KMS-11 (cell line): ENCODE data around the gene PDS5A.

Experiments
- H2AFZ ChIP-seq: fragments of 200-600 bp; sonication (generic); 2 replicates; pipeline ENCODE4 v1.6.1; 2016; ENCODE audit warnings: antibody characterized with exemption, mixed run types, low read depth
- H3K27ac ChIP-seq: fragments of 200-600 bp; sonication (generic); 2 replicates; pipeline ENCODE4 v1.6.1; 2016; ENCODE audit warnings: mild to moderate bottlenecking, mixed run types
- H3K27me3 ChIP-seq: fragments of 200-600 bp; sonication (generic); 2 replicates; pipeline ENCODE4 v1.6.1; 2017; ENCODE audit warnings: mild to moderate bottlenecking, low read depth, mixed run types, moderate library complexity; ENCODE audit not compliant: insufficient read depth
- H3K36me3 ChIP-seq: fragments of 200-600 bp; sonication (generic); 2 replicates; pipeline ENCODE4 v1.6.1; 2017; ENCODE audit warnings: mild to moderate bottlenecking, mixed run types; ENCODE audit not compliant: insufficient read depth
- H3K4me1 ChIP-seq: fragments of 200-600 bp; sonication (generic); 2 replicates; pipeline ENCODE4 v1.6.1; 2016; ENCODE audit warnings: mild to moderate bottlenecking, low read depth, mixed run types; ENCODE audit not compliant: poor library complexity, severe bottlenecking
- H3K4me2 ChIP-seq: fragments of 200-600 bp; sonication (generic); 2 replicates; pipeline ENCODE4 v1.7.0; 2016; ENCODE audit warnings: mild to moderate bottlenecking, mixed run types
- H3K4me3 ChIP-seq: fragments of 200-600 bp; sonication (generic); IDR thresholded peaks from 2 replicates; pipeline ENCODE4 v1.6.1; 2017; ENCODE audit warnings: low read depth, low read length, mixed read lengths; ENCODE audit not compliant: insufficient read depth
- H3K79me2 ChIP-seq: fragments of 200-600 bp; sonication (generic); 2 replicates; pipeline ENCODE4 v1.6.1; 2016; ENCODE audit warnings: low read depth, mixed run types; ENCODE audit not compliant: insufficient read depth
- H3K9ac ChIP-seq: fragments of 200-600 bp; sonication (generic); 2 replicates; pipeline ENCODE4 v1.6.1; 2016; ENCODE audit warnings: mild to moderate bottlenecking, mixed run types
- H4K20me1 ChIP-seq: fragments of 200-600 bp; sonication (generic); 2 replicates; pipeline ENCODE4 v1.6.1; 2016; ENCODE audit warnings: mild to moderate bottlenecking, mixed run types; ENCODE audit not compliant: insufficient read depth
- TF ChIP-seq, protein P1 (sequence below): fragments of 200-600 bp; sonication (generic); conservative IDR thresholded peaks from 2 replicates; pipeline ENCODE4 v1.6.1; 2017; ENCODE audit warnings: low read depth, mild to moderate bottlenecking, antibody characterized with exemption, low read length, moderate library complexity, mixed read lengths

The PDS5A gene

GRCh38 chr4:39823191-39823590 lies 154.5 kb downstream of the PDS5A start:
- Histone ChIP-seq H3K4me3 (no peak overlapping the region), H3K27ac (no peak overlapping the region), H3K27me3 (no peaks in the 10 kb centered on the region), H3K9ac (no peak overlapping the region), H3K36me3 (no peaks in the 10 kb centered on the region), H3K4me2 (no peak overlapping the region), H3K79me2 (no peaks in the 10 kb centered on the region), H2AFZ (no peak overlapping the region), H3K4me1 (no peaks in the 10 kb centered on the region), H4K20me1 (no peaks in the 10 kb centered on the region)
- TF ChIP-seq, protein P1, sequence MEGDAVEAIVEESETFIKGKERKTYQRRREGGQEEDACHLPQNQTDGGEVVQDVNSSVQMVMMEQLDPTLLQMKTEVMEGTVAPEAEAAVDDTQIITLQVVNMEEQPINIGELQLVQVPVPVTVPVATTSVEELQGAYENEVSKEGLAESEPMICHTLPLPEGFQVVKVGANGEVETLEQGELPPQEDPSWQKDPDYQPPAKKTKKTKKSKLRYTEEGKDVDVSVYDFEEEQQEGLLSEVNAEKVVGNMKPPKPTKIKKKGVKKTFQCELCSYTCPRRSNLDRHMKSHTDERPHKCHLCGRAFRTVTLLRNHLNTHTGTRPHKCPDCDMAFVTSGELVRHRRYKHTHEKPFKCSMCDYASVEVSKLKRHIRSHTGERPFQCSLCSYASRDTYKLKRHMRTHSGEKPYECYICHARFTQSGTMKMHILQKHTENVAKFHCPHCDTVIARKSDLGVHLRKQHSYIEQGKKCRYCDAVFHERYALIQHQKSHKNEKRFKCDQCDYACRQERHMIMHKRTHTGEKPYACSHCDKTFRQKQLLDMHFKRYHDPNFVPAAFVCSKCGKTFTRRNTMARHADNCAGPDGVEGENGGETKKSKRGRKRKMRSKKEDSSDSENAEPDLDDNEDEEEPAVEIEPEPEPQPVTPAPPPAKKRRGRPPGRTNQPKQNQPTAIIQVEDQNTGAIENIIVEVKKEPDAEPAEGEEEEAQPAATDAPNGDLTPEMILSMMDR = no peak

DNA sequence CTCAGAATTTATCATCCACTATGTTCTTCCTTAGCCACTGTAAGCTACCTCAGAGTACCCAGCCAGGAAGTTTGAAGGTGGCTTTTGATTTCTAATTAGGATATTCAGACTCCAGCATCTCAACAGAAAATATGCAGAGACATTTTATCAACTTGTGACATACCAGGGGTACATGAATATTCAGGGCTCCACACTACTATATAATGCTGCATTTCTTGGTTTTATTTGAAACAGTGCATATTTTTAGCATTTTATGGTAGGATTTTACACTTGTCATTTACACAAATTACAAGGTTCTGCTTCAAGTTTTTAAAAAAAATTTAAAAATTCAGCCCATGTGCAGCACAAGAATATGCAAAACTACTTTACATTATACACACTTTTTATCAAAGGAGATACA lies 155.0 kb downstream of the PDS5A start:
- Histone ChIP-seq H3K4me2 (no peak overlapping the region), H3K27ac (no peak overlapping the region), H3K36me3 (no peaks in the 10 kb centered on the region), H4K20me1 (no peaks in the 10 kb centered on the region), H3K9ac (no peak overlapping the region), H3K4me3 (no peak overlapping the region), H3K27me3 (no peaks in the 10 kb centered on the region), H2AFZ (no peak overlapping the region), H3K4me1 (no peaks in the 10 kb centered on the region), H3K79me2 (no peaks in the 10 kb centered on the region)
- TF ChIP-seq, protein P1 = no peak

- no peaks in the 10 kb centered on the region for H4K20me1 ChIP-seq
- no peak overlapping the region for H3K9ac ChIP-seq
- H3K36me3 ChIP-seq = no peaks in the 10 kb centered on the region
- TF ChIP-seq, protein P1 = no peak
- H2AFZ ChIP-seq = no peak overlapping the region
- H3K79me2 ChIP-seq = no peaks in the 10 kb centered on the region
- no peaks in the 10 kb centered on the region for H3K27me3 ChIP-seq
- H3K4me3 ChIP-seq = no peak overlapping the region
- no peak overlapping the region for H3K4me2 ChIP-seq
- H3K4me1 ChIP-seq = no peaks in the 10 kb centered on the region
- H3K27ac ChIP-seq = no peak overlapping the region
Observed at GRCh38 chr4:39821951-39822350, 155.8 kb downstream of the PDS5A start.

DNA sequence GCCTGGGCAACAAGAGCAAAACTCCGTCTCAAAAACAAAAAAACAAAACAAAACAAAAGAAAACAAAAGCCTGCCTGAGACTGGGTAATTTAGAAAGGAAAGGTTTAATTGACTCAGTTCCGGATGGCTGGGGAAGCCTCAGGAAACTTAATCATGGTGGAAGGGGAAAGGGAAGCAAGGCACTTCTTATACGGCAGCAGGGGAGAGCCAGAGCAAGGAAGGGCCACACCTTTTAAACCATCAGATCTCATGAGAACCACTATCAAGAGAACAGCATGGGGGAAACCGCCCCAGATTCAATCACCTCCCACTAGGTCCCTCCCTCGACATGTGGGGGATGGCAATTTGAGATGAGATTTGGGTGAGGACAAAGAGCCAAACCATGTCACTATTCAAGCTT lies 157.5 kb downstream of the PDS5A start:
- no peaks in the 10 kb centered on the region for H3K36me3 ChIP-seq
- H3K79me2 ChIP-seq = no peaks in the 10 kb centered on the region
- H3K4me2 ChIP-seq = no peak overlapping the region
- H3K27ac ChIP-seq = no peak overlapping the region
- H3K4me3 ChIP-seq = no peak overlapping the region
- H2AFZ ChIP-seq = no peak overlapping the region
- H4K20me1 ChIP-seq = no peaks in the 10 kb centered on the region
- TF ChIP-seq, protein P1 = no peak
- H3K4me1 ChIP-seq = no peaks in the 10 kb centered on the region
- no peaks in the 10 kb centered on the region for H3K27me3 ChIP-seq
- H3K9ac ChIP-seq = no peak overlapping the region
